ENCODE results near the gene PXMP2.

PXMP2 gene

GRCh38 chr12:132729541-132730320 lies 42.3 kb downstream of the PXMP2 start:
- no peak for FAIRE-seq
- TF ChIP-seq, protein P1, sequence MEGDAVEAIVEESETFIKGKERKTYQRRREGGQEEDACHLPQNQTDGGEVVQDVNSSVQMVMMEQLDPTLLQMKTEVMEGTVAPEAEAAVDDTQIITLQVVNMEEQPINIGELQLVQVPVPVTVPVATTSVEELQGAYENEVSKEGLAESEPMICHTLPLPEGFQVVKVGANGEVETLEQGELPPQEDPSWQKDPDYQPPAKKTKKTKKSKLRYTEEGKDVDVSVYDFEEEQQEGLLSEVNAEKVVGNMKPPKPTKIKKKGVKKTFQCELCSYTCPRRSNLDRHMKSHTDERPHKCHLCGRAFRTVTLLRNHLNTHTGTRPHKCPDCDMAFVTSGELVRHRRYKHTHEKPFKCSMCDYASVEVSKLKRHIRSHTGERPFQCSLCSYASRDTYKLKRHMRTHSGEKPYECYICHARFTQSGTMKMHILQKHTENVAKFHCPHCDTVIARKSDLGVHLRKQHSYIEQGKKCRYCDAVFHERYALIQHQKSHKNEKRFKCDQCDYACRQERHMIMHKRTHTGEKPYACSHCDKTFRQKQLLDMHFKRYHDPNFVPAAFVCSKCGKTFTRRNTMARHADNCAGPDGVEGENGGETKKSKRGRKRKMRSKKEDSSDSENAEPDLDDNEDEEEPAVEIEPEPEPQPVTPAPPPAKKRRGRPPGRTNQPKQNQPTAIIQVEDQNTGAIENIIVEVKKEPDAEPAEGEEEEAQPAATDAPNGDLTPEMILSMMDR (IDR thresholded peaks at IDR 0.05; ENCODE audit: insufficient read depth, missing control alignments) = no peak
- no peak for DNase-seq (ENCODE audit: insufficient read length, low spot score)

DNA sequence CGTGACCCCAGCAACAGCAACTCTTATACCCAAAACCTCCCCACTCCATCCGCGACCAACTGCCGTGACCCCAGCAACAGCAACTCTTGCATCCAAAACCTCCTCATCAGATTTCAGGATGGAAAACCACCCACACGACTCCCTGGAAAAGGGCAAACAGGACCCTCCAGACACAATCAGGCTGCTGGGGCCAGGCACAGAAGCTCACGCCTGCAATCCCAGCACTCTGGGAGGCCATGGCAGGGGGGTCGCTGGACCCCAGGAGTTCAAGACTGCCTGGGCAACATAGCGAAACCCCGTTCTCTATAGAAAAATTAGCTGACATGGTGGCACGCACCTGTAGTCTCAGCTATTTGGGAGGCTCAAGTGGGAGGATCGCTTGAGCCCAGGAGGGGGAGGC lies 43.0 kb downstream of the PXMP2 start:
- no peak for DNase-seq (ENCODE audit: insufficient read length, low spot score)
- TF ChIP-seq, protein P1 (IDR thresholded peaks at IDR 0.05; ENCODE audit: insufficient read depth, missing control alignments) = no peak
- FAIRE-seq = no peak

DNA sequence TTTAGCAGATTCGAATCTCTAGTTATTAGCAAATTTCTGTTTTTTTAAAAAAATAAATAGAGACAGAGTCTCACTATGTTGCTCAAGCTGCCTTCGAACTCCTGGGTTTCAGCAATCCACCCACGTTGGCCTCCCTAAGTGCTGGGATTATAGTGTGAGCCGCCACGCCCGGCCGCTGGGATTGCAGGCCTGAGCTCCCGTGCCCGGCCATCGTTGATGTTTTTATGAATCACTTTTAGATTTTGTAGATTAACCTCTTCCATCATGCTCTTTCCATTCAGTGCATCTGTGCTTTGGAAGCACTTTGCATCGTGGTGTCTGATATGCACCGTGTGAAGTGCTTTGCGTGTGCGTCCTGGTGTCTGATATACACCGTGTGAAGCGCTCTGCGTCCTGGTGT lies 44.2 kb downstream of the PXMP2 start:
- FAIRE-seq (no peak), DNase-seq (ENCODE audit: insufficient read length, low spot score) (no peak)
- TF ChIP-seq, protein P1 (IDR thresholded peaks at IDR 0.05; ENCODE audit: insufficient read depth, missing control alignments) = no peak

DNA sequence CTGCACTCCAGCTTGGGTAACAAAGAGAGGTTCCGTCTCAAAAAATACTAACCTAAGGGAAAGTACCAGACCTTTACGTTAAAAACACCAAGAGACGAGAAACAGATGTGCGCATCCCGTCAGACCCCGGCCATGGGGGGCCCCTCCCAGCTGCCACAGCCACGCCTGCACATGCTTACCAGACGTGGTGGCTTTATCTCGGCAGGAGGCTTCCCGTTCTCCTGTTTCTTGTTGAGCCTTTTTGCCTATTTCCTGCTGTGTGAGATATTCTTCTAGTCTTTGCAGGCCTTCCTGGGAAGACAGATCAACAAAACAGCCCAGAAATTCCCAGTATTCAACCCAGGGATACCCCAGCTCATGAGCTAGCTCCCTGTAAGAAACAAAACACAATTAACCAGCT lies 46.8 kb downstream of the PXMP2 start:
- FAIRE-seq (no peak), DNase-seq (ENCODE audit: insufficient read length, low spot score) (no peak)

GRCh38 chr12:132735496-132735895 lies 48.1 kb downstream of the PXMP2 start:
- DNase-seq (ENCODE audit: insufficient read length, low spot score) = no peak
- TF ChIP-seq, protein P1 (IDR thresholded peaks at IDR 0.05; ENCODE audit: insufficient read depth, missing control alignments) = no peak
- FAIRE-seq = no peak

More for the DNA sequence above, 46.8 kb downstream of the PXMP2 start:
- TF ChIP-seq, protein P1 (IDR thresholded peaks at IDR 0.05; ENCODE audit: insufficient read depth, missing control alignments) = no peak

DNA sequence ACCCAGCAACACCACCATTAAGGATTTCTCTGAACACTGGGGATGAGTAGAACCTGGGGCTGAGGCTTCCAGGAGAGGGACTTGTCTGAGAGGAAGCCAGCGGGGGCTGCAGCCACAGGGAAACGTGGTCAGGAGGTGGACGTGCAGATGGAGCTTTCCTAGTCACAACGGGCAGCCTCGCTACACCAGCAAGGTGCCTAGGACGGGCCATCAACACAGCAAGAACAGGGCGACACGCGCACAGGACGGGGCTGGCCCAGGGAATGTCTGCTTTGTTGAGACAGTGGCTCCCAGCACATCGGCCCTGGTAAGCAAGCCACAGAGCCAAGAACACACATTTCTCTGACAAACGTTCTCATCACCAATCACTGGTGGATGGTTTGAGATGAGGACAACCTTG lies 49.0 kb downstream of the PXMP2 start:
- TF ChIP-seq, protein P1 (IDR thresholded peaks at IDR 0.05; ENCODE audit: insufficient read depth, missing control alignments) = no peak
- DNase-seq (ENCODE audit: insufficient read length, low spot score) (no peak), FAIRE-seq (no peak)

DNA sequence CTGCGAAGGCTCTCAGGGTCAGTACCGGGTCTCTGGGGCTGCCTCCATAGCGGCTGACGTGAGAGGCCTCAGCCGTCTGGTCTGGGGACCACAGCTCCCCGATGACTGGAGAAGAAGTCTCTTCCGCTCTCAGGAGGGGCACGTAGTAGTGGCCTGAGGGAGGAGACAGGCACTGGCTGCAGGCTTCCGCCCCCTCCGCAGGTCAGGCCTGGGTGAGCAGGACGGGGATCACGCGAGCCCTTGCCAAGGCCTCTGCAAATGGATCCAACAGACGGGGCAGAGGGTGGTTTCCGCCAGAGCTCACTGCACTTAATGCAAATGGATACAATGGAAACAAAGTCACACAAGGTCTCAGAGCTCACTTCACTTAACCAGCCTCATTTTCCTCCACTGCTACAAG lies 49.5 kb downstream of the PXMP2 start:
- TF ChIP-seq, protein P1 (IDR thresholded peaks at IDR 0.05; ENCODE audit: insufficient read depth, missing control alignments) = no peak
- no peak for FAIRE-seq
- no peak for DNase-seq (ENCODE audit: insufficient read length, low spot score)

Measured in D721Med (cell line).